Activated naive CD4-positive, alpha-beta T cell treated with anti-CD3 and anti-CD28 coated beads, Interleukin-2, amount 10 ng/mL, durations not matched to agents 5 hours and 36 hours (primary cell): ENCODE data around the gene OR10J4. TPM values are rescaled to one million over a fixed set of nuclear protein-coding genes. Genes with fewer than 3 reads are reported as not detected.

Source experiments
- total RNA-seq, 2 experiments: library from RNA; stranded (reverse); gene quantifications; one replicate each; pipeline ENCODE4 v1.2.3, GENCODE V29; 2021

Gene OR10J4
- total RNA-seq, result not detected

DNA sequence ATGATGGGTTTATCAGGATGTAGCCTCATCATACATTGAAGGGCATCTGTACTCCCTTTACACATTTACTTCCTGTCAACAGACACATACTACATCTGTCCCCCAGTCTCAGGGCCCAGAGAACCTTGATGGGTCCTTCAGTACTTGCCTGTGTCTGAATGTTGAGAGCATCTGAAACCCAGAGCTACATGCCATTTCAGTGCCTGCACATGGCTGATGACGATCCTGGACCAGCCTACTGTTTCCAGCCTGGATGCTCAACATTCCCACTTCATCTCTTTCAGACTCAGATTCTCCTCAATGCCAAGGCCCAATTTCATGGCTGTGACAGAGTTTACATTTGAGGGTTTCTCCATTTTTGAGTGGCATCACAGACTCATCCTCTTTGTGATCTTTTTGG lies at the start of gene OR10J4:
Gene OR10J4, plus strand, starts transcription at position 301 of the 400 bp plus-strand sequence.

DNA sequence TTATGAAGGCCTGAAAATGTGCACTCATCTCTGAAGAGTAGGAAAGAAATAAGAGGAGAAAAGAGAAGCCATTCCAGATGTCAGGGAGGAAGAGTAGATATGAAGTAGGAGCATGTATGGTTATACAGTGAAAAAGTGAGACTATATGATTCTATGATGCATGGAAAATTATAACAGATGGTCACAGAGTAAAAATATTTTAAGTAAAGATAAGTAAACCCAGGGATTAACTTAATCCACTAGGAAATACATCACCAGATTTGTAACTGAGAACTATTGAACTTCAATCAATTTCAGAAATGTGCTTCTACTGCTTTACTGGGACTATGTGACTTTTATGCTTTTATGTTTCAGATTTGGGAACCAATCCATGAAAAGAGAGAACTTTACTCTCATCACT lies 7.4 kb downstream of the OR10J4 start, which contains the start of gene OR10J1:
Gene OR10J1, plus strand, starts transcription at position 301 of the 400 bp plus-strand sequence. Its CDS starts 70 bp downstream, at position 371.

Other genes with a start within 250 kb of the OR10J4 start
- gene ACKR1, start 227.3 kb upstream of the OR10J4 start, total RNA-seq, result not detected
- not detected for gene FCER1A, start 129.9 kb upstream of the OR10J4 start, total RNA-seq
- gene OR10J1, start 7.5 kb downstream of the OR10J4 start, total RNA-seq, result not detected
- not detected for gene OR10J5, start 103.8 kb downstream of the OR10J4 start, total RNA-seq
- gene APCS, start 155.6 kb downstream of the OR10J4 start, total RNA-seq, result not detected